Cerebellar nuclear complex (tissue), 1 donor: ENCODE data around the gene ARHGAP42.

Experiments used
- DNase-seq, 2 experiments: peaks; one replicate each; lab custom pipeline; 2025; lab: John Stamatoyannopoulos, UW

ARHGAP42 gene

GRCh38 chr11:100800202-100800601, 113.1 kb downstream of the ARHGAP42 start:
- DNase-seq: no peak

- no peak for DNase-seq
Observed at GRCh38 chr11:100801225-100801999, 114.3 kb downstream of the ARHGAP42 start.

- no peak for DNase-seq
Observed at GRCh38 chr11:100805506-100806199, 118.6 kb downstream of the ARHGAP42 start.

DNA sequence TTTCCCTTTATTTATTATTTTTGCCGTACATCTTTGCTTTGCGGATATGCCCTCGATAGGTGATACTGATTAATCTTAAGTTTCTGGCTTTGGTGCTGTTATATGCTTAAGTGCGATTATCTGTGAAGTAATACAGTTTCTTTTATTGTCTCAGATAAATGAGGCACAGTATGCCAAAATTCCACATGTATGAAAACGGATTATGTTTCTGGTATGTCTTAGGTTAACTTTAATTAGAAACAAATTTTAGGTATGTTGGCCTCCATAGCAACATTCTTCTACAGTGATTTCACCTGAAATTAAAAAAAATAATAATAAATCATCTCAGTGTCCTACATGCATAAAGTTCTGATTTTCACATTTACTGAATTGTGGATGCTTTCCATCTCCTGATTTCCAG, 119.2 kb downstream of the ARHGAP42 start:
- DNase-seq: no peak

GRCh38 chr11:100808904-100809491, 121.9 kb downstream of the ARHGAP42 start:
- no peak for DNase-seq

DNA sequence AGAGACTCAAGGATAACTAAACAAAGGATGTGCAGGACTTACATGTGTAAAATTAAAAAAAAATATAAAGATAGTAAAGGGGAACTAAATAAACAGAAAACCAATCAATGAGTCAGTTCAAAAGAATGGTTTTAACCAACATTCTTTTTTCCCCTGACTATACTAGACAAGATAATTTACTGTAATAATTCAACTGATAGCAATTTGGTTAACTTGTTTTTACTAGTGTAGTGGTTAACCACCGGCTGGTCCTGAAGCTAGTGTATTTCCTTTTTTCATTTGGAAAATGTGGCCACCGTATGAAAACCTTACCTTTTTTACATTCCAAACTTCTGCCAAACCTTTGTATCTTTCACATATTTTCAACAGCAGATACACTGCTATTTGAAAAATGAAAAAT, 123.1 kb downstream of the ARHGAP42 start:
- no peak for DNase-seq

DNA sequence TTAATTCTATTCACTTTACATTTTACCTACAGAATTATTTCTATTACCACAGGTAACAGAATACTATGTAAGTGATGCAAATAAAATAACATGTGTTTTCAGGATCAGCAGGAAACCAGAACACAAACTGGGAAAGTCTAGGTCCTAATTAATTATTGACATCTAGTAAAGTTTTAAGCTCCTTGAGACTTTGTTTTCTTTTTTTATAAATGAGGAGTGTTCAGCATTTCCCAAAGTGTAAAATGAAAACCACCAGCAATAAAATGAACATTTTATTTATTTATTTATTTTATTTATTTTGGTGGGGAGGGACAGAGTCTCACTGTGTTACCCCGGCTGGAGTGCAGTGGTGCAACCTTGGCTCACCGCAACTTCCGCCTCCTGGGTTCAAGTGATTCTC, 123.6 kb downstream of the ARHGAP42 start:
- no peak for DNase-seq

GRCh38 chr11:100812517-100812916, 125.4 kb downstream of the ARHGAP42 start:
- DNase-seq: no peak

DNA sequence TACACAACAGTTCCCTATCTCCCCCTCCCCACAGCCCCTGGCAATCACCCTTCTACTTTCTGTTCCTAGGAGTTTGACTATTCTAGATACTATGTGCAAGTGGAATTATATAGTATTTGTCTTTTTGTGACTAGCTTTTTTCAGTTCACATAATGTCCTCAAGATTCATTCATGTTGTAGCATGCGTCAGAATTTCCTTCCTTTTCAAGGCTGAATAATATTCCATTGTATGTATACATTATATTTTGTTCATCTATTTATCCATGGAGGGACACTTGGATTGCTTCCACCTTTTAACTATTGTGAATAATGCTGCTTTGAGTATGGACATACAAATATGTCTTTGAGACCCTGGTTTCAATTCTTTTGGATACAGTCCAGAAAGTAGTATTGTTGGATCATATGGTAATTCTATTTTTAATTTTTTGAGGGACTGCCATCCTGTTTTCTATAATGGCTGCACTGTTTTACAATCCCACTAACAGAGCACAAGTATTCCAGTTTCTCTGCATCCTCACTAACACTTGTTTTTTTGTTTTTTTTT, 128.8 kb downstream of the ARHGAP42 start:
- DNase-seq: no peak

- DNase-seq: no peak
Observed at GRCh38 chr11:100816823-100817222, 129.7 kb downstream of the ARHGAP42 start.

DNA sequence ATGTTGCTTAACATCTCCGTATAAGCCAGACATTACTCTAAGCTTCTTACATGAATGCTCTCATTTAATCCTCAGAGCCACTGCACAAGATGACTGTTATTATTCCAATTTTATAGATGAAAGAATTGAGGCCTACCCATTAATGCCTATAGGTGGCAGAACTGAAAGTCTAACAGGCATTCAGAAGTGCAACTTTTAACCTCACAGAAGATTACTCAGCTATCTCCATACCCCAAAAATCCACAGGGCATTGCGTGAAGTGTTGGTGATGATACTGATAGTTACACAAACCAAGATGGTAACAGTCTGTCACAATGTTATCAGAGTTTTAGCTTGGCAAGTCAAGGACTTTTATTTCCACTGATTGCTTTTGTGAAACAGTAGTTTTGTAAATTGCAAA, 130.5 kb downstream of the ARHGAP42 start:
- DNase-seq: no peak

- no peak for DNase-seq
Observed at GRCh38 chr11:100820621-100821020, 133.5 kb downstream of the ARHGAP42 start.

DNA sequence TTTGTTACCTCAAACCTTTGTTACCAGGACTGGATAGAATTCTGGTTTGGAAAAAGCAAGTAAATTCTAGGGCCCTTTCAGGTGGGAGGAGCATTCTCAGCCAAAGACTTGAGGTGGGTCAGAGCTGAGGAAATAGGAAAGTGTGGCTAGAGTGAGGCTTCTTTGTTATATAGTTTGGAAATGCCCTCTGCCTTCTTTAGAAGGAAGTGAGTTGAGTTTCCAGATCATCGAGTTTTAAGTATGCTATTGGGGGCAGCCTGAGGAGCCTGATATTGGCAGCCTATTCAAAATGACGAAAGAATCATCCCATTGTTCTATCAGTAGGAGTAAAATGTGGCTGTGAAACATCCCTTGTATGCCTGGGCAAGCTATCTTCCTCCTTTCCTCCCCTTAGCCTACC, 134.1 kb downstream of the ARHGAP42 start:
- DNase-seq: no peak

- no peak for DNase-seq
Observed at GRCh38 chr11:100823360-100823759, 136.3 kb downstream of the ARHGAP42 start.

DNA sequence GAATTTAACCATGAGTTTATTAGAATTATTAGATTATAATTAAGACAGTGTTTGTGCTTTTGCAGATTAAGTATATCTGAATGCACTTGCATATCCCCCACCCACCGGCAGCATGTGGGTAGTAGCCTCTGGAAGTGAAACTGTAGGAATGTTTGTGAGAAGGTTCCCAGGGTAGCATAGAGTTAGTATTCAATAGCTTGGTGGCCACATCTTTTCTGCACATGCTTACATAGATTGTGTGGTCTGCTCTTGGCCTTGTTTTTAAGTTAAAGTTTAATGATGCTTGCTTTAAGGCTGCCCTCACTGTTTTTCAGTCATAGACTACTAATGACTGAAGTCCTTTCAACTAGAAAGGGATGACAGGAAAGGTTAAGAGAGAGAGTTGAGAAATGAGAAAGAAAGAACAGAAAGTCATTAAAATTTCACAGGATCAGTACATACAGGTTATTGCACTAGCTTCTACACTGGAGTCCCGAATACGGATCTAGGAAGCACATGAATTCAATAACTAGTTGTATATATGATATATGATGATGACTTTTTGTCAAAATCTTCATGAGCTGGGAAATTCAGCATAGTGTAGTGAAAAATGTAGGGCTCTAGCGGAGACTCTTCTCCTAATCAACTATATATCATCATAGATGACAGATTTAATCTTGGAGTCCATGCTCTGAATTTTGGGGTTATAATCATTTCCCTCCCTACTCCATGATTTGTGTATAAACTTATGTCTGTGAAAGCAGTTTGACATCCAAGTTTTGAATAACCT, 137.1 kb downstream of the ARHGAP42 start:
- no peak for DNase-seq

GRCh38 chr11:100825626-100826025, 138.5 kb downstream of the ARHGAP42 start:
- no peak for DNase-seq

- DNase-seq: no peak
Observed at GRCh38 chr11:100827934-100828661, 141.0 kb downstream of the ARHGAP42 start.

DNA sequence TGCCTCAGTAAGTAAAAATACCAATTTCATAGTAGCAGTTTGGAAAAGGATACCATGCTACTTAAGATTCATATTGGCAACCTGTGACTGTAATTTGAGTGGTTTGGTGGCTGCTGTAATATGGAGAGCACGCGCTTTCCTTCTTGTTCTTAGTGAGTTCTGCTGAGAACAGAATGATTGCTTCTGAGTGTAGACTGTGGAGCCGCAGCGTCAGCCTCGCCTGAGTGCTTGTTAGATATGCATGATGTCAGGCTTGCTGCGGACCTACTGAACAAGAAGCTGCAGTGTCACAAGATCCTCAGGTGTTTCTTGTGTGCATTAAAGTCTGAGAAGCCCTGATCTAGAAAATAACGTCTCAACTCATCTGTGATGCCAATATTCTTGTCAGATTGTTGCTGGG, 143.2 kb downstream of the ARHGAP42 start:
- no peak for DNase-seq

DNA sequence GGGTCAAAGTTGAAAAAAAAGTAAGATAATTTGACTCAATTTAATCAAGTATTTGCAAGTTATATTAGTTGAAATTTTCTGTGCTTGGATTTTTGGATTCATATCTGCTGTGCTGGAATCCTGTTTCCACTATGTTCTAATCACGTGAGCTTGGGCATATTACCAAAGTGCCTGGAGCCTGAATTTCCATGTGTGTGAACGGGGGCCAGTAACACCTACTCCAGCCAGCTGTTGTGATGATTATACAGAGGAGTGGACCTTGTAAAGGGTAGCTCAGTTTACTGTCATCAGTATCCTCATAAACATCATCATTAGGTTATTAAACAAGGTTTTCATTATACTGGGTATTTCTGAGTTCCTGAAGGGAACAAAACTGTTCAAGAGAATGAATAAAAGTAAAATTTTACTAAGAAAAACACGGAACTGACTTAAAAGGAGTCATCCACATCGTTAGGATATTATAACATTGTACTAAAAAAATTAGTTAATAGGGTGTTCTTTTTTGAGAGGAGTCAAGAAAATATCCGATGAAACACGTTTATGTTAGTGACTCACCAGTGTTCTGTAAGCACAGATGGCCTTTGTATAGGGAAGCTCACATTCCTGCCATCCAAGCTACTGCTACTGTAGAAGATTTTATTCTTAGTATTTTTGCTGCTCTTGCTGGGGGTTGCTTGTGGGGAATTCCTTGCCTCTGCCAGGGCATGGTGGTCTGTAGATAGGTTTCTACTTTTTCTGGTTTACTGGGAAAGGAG, 144.1 kb downstream of the ARHGAP42 start:
- DNase-seq: no peak

- no peak for DNase-seq
Observed at GRCh38 chr11:100831929-100832494, 144.9 kb downstream of the ARHGAP42 start.
